ENCODE results near the gene PPARD. TPM values are rescaled to one million over a fixed set of nuclear protein-coding genes. Genes with fewer than 3 reads are reported as not detected.

PPARD gene
- total and polyA plus RNA-seq, 2 of the 13 experiments (the other 11 are each of a cell fraction or from before 2014, with no cell fraction given) = 6.1 to 13.3 TPM

DNA sequence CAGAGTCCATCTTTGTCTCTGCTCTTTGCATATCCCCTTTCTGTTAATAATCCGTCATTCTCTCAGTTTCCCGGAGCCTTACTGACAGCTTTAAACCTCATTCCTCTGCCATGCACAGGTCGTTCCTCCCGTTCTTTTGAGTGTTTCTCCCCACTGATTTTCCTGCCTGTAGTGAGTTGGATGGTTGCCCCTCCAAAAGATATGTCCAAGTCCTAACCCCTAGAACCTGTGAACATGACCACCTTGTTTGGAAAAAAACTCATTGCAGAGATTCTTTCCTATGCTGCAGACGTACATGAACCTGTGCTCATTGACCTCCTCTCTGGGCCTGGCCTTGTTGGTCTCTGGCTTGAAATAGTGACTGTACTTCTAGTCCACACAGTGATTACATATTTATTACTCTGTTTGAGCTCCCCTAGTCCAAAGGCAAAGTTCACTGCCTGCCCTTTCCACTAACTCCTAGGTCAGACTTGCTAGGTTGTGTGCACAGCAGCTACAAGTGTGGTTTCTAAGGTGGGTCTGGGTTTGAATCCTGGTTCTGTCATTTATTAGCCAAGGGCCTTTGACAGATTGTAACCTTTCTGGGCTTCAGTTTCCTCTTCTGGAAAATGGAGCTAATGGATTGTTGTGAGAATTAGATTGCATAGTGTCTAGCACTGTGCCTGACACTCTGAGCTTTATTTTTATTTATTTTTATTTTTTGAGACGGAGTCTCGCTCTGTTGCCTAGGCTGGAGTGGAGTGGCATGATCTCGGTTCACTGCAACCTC is 29.3 kb downstream of the PPARD start (continued):
- TF ChIP-seq HNF4G (IDR thresholded peaks at IDR 0.05; ENCODE audit: borderline replicate concordance, low read depth, low read length) (peak; percentile 95), HNF4G (CRISPR knock-in tag; IDR thresholded peaks at IDR 0.05; ENCODE audit: borderline replicate concordance, low read depth) (peak; percentile 80; the same call in 1 of the 2 replicates), ZNF317 (CRISPR knock-in tag; IDR thresholded peaks at IDR 0.05) (0 out of 2 replicates have a peak, but pooled peaks have one; percentile 25), DPF2 (CRISPR knock-in tag; IDR thresholded peaks at IDR 0.05; ENCODE audit: borderline replicate concordance, low read depth) (peak; percentile 84), ZFX (CRISPR knock-in tag; IDR thresholded peaks at IDR 0.05; ENCODE audit: low read depth) (peak; percentile 84), PHB2 (IDR thresholded peaks at IDR 0.05; ENCODE audit: partially characterized antibody) (no peak), RFXANK (CRISPR knock-in tag; IDR thresholded peaks at IDR 0.05) (no peak), GATA4 (IDR thresholded peaks at IDR 0.05; ENCODE audit: borderline replicate concordance, low read depth) (no peak), ZNF235 (CRISPR knock-in tag; IDR thresholded peaks at IDR 0.05; ENCODE audit: borderline replicate concordance) (no peak), ZFP36 (IDR thresholded peaks at IDR 0.05; ENCODE audit: borderline replicate concordance, low read depth, low read length, partially characterized antibody) (peak; percentile 70), KLF15 (CRISPR knock-in tag; IDR thresholded peaks at IDR 0.05; ENCODE audit: borderline replicate concordance) (no peak), ZNF335 (CRISPR knock-in tag; IDR thresholded peaks at IDR 0.05) (0 out of 2 replicates have a peak, but pooled peaks have one; percentile 24), TAF1 (CRISPR knock-in tag; IDR thresholded peaks at IDR 0.05) (peak; percentile 31; the same call in 1 of the 2 replicates), PRMT3 (CRISPR knock-in tag; IDR thresholded peaks at IDR 0.05; ENCODE audit: borderline replicate concordance, low read depth) (no peak), PITX1 (CRISPR knock-in tag; IDR thresholded peaks at IDR 0.05) (peak; percentile 80), ZNF205 (CRISPR knock-in tag; IDR thresholded peaks at IDR 0.05) (peak; percentile 80; the same call in 1 of the 2 replicates), ZNF556 (CRISPR knock-in tag; IDR thresholded peaks at IDR 0.05; ENCODE audit: borderline replicate concordance) (peak; percentile 64; the same call in 1 of the 2 replicates), EP300 (IDR thresholded peaks at IDR 0.05; ENCODE audit: low read depth in 2 of 2, low read length in 2 of 2) (peak in 1 of 2 experiments; percentile 69; a peak in 2 of 4 replicates), EP300 (CRISPR knock-in tag; IDR thresholded peaks at IDR 0.05; ENCODE audit: borderline replicate concordance) (peak; percentile 34; the same call in 1 of the 2 replicates), RFXAP (CRISPR knock-in tag; IDR thresholded peaks at IDR 0.05; ENCODE audit: borderline replicate concordance) (0 out of 2 replicates have a peak, but pooled peaks have one; percentile 15)
- TF ChIP-seq, protein P1, sequence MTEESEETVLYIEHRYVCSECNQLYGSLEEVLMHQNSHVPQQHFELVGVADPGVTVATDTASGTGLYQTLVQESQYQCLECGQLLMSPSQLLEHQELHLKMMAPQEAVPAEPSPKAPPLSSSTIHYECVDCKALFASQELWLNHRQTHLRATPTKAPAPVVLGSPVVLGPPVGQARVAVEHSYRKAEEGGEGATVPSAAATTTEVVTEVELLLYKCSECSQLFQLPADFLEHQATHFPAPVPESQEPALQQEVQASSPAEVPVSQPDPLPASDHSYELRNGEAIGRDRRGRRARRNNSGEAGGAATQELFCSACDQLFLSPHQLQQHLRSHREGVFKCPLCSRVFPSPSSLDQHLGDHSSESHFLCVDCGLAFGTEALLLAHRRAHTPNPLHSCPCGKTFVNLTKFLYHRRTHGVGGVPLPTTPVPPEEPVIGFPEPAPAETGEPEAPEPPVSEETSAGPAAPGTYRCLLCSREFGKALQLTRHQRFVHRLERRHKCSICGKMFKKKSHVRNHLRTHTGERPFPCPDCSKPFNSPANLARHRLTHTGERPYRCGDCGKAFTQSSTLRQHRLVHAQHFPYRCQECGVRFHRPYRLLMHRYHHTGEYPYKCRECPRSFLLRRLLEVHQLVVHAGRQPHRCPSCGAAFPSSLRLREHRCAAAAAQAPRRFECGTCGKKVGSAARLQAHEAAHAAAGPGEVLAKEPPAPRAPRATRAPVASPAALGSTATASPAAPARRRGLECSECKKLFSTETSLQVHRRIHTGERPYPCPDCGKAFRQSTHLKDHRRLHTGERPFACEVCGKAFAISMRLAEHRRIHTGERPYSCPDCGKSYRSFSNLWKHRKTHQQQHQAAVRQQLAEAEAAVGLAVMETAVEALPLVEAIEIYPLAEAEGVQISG (CRISPR knock-in tag; IDR thresholded peaks at IDR 0.05) = peak; percentile 49; the same call in 1 of the 2 replicates
- TF ChIP-seq, protein P2, sequence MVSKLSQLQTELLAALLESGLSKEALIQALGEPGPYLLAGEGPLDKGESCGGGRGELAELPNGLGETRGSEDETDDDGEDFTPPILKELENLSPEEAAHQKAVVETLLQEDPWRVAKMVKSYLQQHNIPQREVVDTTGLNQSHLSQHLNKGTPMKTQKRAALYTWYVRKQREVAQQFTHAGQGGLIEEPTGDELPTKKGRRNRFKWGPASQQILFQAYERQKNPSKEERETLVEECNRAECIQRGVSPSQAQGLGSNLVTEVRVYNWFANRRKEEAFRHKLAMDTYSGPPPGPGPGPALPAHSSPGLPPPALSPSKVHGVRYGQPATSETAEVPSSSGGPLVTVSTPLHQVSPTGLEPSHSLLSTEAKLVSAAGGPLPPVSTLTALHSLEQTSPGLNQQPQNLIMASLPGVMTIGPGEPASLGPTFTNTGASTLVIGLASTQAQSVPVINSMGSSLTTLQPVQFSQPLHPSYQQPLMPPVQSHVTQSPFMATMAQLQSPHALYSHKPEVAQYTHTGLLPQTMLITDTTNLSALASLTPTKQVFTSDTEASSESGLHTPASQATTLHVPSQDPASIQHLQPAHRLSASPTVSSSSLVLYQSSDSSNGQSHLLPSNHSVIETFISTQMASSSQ (IDR thresholded peaks at IDR 0.05; ENCODE audit: low read depth) = 0 out of 2 replicates have a peak, but pooled peaks have one; percentile 46
- TF ChIP-seq, protein P2 (CRISPR knock-in tag; IDR thresholded peaks at IDR 0.05; ENCODE audit: borderline replicate concordance) = peak; percentile 84; the same call in 1 of the 2 replicates

All from HepG2 (cell line).